ENCODE results near the gene CCDC74B.
"Not testable (repeated sequence)": the region's sequence is repeated elsewhere in the genome, so short reads cannot be mapped to it uniquely, and the experiment has no call there.

Gene CCDC74B

GRCh38 chr2:130145006-130145414 is at the start of gene CCDC74B:
Gene CCDC74B, minus strand, starts transcription at chr2:130145112. Its CDS starts 116 bp downstream, at chr2:130144996.
- in situ Hi-C loops (cut with MboI; ENCODE audit: low sequenced_read_pairs), result not testable (repeated sequence)

- in situ Hi-C loops (cut with MboI; ENCODE audit: low sequenced_read_pairs), result not testable (repeated sequence)
Measured at GRCh38 chr2:130193824-130194223, 48.9 kb upstream of the CCDC74B start.

GRCh38 chr2:130192451-130192850 is 47.5 kb upstream of the CCDC74B start:
- in situ Hi-C loops (cut with MboI; ENCODE audit: low sequenced_read_pairs), result not testable (repeated sequence)

GRCh38 chr2:130191319-130191718 is 46.4 kb upstream of the CCDC74B start:
- in situ Hi-C loops (cut with MboI; ENCODE audit: low sequenced_read_pairs), result not testable (repeated sequence)

GRCh38 chr2:130190237-130190636 is 45.3 kb upstream of the CCDC74B start:
- in situ Hi-C loops (cut with MboI; ENCODE audit: low sequenced_read_pairs), result no loop called here

- in situ Hi-C loops (cut with MboI; ENCODE audit: low sequenced_read_pairs), result not testable (repeated sequence)
Measured at GRCh38 chr2:130188958-130189357, 44.0 kb upstream of the CCDC74B start.

- in situ Hi-C loops (cut with MboI; ENCODE audit: low sequenced_read_pairs), result not testable (repeated sequence)
Measured at GRCh38 chr2:130187859-130188792, 43.2 kb upstream of the CCDC74B start.

- in situ Hi-C loops (cut with MboI; ENCODE audit: low sequenced_read_pairs), result no loop called here
Measured at GRCh38 chr2:130187268-130187667, 42.4 kb upstream of the CCDC74B start.

- in situ Hi-C loops (cut with MboI; ENCODE audit: low sequenced_read_pairs), result no loop called here
Measured at GRCh38 chr2:130186391-130186790, 41.5 kb upstream of the CCDC74B start.

GRCh38 chr2:130185896-130186295 is 41.0 kb upstream of the CCDC74B start:
- in situ Hi-C loops (cut with MboI; ENCODE audit: low sequenced_read_pairs), result no loop called here

GRCh38 chr2:130185436-130185835 is 40.5 kb upstream of the CCDC74B start:
- in situ Hi-C loops (cut with MboI; ENCODE audit: low sequenced_read_pairs), result no loop called here

- in situ Hi-C loops (cut with MboI; ENCODE audit: low sequenced_read_pairs), result no loop called here
Measured at GRCh38 chr2:130183512-130184373, 38.8 kb upstream of the CCDC74B start.

GRCh38 chr2:130182826-130183511 is 38.1 kb upstream of the CCDC74B start:
- in situ Hi-C loops (cut with MboI; ENCODE audit: low sequenced_read_pairs), result not testable (repeated sequence)

- in situ Hi-C loops (cut with MboI; ENCODE audit: low sequenced_read_pairs), result not testable (repeated sequence)
Measured at GRCh38 chr2:130181880-130182682, 37.2 kb upstream of the CCDC74B start, which contains the start of gene MZT2B. Gene MZT2B, plus strand, starts transcription at chr2:130182262. Its CDS starts 21 bp downstream, at chr2:130182283.

GRCh38 chr2:130181325-130181879 is 36.5 kb upstream of the CCDC74B start, which contains the start of gene SMPD4:
Gene SMPD4, minus strand, starts transcription at chr2:130181602. Its CDS starts 5,010 bp downstream, at chr2:130176592.
- in situ Hi-C loops (cut with MboI; ENCODE audit: low sequenced_read_pairs), result no loop called here

- in situ Hi-C loops (cut with MboI; ENCODE audit: low sequenced_read_pairs), result not testable (repeated sequence)
Measured at GRCh38 chr2:130180404-130181324, 35.8 kb upstream of the CCDC74B start.

GRCh38 chr2:130174866-130175265 is 30.0 kb upstream of the CCDC74B start:
- in situ Hi-C loops (cut with MboI; ENCODE audit: low sequenced_read_pairs), result not testable (repeated sequence)

- in situ Hi-C loops (cut with MboI; ENCODE audit: low sequenced_read_pairs), result no loop called here
Measured at GRCh38 chr2:130169896-130170295, 25.0 kb upstream of the CCDC74B start.
